Measurements from ENCODE around the gene TNFRSF4.
"Not testable (repeated sequence)": the region's sequence is repeated elsewhere in the genome, so short reads cannot be mapped to it uniquely, and the experiment has no call there.

Gene TNFRSF4

GRCh38 chr1:1213345-1214265, at the start of gene TNFRSF4:
TNFRSF4 (minus strand) TSS chr1:1214153; CDS start chr1:1214127, 26 bp downstream.
- no peak within 1 kb of the TSS for H3K4me3 ChIP-seq (ENCODE audit: low read depth, low read length)

- no peak overlapping the region for H3K4me3 ChIP-seq (ENCODE audit: low read depth, low read length)
Observed at GRCh38 chr1:1262758-1263157, 48.8 kb upstream of the TNFRSF4 start.

GRCh38 chr1:1262071-1262470, 48.1 kb upstream of the TNFRSF4 start:
- no peak overlapping the region for H3K4me3 ChIP-seq (ENCODE audit: low read depth, low read length)

- no peak overlapping the region for H3K4me3 ChIP-seq (ENCODE audit: low read depth, low read length)
Observed at GRCh38 chr1:1260843-1261560, 47.0 kb upstream of the TNFRSF4 start.

GRCh38 chr1:1259951-1260600, 46.1 kb upstream of the TNFRSF4 start:
- H3K4me3 ChIP-seq (ENCODE audit: low read depth, low read length): no peak overlapping the region

- H3K4me3 ChIP-seq (ENCODE audit: low read depth, low read length): no peak overlapping the region
Observed at GRCh38 chr1:1259540-1259939, 45.6 kb upstream of the TNFRSF4 start.

- no peak overlapping the region for H3K4me3 ChIP-seq (ENCODE audit: low read depth, low read length)
Observed at GRCh38 chr1:1259119-1259488, 45.2 kb upstream of the TNFRSF4 start.

GRCh38 chr1:1256956-1257871, 43.3 kb upstream of the TNFRSF4 start:
- no peak overlapping the region for H3K4me3 ChIP-seq (ENCODE audit: low read depth, low read length)

GRCh38 chr1:1255611-1256010, 41.7 kb upstream of the TNFRSF4 start:
- no peak overlapping the region for H3K4me3 ChIP-seq (ENCODE audit: low read depth, low read length)

- no peak overlapping the region for H3K4me3 ChIP-seq (ENCODE audit: low read depth, low read length)
Observed at GRCh38 chr1:1255078-1255477, 41.1 kb upstream of the TNFRSF4 start.

- no peak overlapping the region for H3K4me3 ChIP-seq (ENCODE audit: low read depth, low read length)
Observed at GRCh38 chr1:1254667-1254998, 40.7 kb upstream of the TNFRSF4 start.

GRCh38 chr1:1253972-1254666, 40.2 kb upstream of the TNFRSF4 start:
- no peak overlapping the region for H3K4me3 ChIP-seq (ENCODE audit: low read depth, low read length)

- H3K4me3 ChIP-seq (ENCODE audit: low read depth, low read length): no peak overlapping the region
Observed at GRCh38 chr1:1253314-1253713, 39.4 kb upstream of the TNFRSF4 start.

GRCh38 chr1:1250786-1251284, 36.9 kb upstream of the TNFRSF4 start:
- no peak overlapping the region for H3K4me3 ChIP-seq (ENCODE audit: low read depth, low read length)

GRCh38 chr1:1248009-1248913, 34.3 kb upstream of the TNFRSF4 start:
- H3K4me3 ChIP-seq (ENCODE audit: low read depth, low read length): not testable (repeated sequence)

- no peak overlapping the region for H3K4me3 ChIP-seq (ENCODE audit: low read depth, low read length)
Observed at GRCh38 chr1:1247341-1247913, 33.5 kb upstream of the TNFRSF4 start.

GRCh38 chr1:1246577-1247340, 32.8 kb upstream of the TNFRSF4 start, which contains the start of gene C1QTNF12:
C1QTNF12 (minus strand) TSS chr1:1246722; CDS start chr1:1246690, 32 bp downstream.
- no peak within 1 kb of the TSS for H3K4me3 ChIP-seq (ENCODE audit: low read depth, low read length)
